ENCODE results near the gene SHISA7.
"Not testable (repeated sequence)": the region's sequence is repeated elsewhere in the genome, so short reads cannot be mapped to it uniquely, and the experiment has no call there.

The SHISA7 gene

DNA sequence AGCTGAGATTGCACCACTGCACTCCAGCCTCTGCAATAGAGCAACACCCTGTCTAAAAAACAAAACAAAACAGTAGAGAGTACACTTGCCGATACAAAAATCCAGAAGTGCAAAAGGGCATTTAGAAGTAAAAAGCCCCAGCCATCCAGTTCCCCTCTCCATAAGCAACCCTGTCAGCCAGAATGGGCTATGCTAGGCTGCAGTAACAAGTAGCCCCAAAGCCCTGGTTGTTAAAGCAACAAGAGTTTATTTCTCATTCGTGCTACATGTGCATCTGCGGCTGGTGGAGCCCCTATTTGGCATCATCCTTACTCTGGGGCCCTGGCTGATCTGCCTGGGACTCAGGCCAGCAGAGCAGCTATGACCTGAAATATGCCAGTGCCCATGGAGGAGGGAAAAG, 18.6 kb downstream of the SHISA7 start:
- TF ChIP-seq, protein P1, sequence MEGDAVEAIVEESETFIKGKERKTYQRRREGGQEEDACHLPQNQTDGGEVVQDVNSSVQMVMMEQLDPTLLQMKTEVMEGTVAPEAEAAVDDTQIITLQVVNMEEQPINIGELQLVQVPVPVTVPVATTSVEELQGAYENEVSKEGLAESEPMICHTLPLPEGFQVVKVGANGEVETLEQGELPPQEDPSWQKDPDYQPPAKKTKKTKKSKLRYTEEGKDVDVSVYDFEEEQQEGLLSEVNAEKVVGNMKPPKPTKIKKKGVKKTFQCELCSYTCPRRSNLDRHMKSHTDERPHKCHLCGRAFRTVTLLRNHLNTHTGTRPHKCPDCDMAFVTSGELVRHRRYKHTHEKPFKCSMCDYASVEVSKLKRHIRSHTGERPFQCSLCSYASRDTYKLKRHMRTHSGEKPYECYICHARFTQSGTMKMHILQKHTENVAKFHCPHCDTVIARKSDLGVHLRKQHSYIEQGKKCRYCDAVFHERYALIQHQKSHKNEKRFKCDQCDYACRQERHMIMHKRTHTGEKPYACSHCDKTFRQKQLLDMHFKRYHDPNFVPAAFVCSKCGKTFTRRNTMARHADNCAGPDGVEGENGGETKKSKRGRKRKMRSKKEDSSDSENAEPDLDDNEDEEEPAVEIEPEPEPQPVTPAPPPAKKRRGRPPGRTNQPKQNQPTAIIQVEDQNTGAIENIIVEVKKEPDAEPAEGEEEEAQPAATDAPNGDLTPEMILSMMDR (conservative IDR thresholded peaks at IDR 0.05; ENCODE audit: low read depth, low read length), result no peak
- no peak for DNase-seq (ENCODE audit: low read depth)
- no peak overlapping the region for H3K4me3 ChIP-seq (ENCODE audit: low read depth, low read length)

DNA sequence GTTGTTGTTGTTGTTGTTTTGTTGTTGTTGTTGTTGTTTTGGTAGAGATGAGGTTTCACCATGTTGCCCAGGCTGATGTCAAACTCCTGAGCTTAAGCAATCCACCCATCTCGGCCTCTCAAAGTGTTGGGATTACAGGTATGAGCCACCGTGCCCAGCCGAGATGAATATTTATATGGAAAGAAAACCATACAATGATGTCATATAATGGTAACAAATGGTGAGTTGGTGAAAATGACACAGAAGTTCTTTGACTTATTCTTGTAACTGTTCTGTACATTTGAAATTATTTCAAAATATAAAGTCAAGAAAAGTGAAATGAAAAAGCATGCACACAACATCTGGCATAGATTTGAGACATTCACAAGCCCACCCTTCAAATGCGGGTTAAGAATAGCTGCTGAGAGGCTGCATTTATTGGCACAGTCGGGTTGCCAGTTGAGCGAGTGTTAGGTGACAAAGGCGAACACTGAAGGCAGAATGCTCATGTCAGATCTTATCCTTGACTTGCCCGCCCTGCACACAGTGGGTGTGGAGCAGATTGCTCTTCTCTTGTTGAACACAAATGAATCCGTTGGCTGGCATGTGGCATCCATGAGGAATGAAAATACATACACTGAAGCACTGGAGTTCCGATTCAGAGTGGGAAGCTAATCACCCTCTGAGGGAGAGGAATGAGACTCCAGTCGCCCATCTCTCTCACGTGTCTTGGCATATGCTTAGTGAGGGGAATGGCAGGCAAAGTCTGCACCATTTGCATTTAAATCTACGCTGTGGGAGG, 19.7 kb downstream of the SHISA7 start:
- TF ChIP-seq, protein P1 (conservative IDR thresholded peaks at IDR 0.05; ENCODE audit: low read depth, low read length), result no peak
- no peak for DNase-seq (ENCODE audit: low read depth)
- H3K4me3 ChIP-seq (ENCODE audit: low read depth, low read length), result no peak overlapping the region

DNA sequence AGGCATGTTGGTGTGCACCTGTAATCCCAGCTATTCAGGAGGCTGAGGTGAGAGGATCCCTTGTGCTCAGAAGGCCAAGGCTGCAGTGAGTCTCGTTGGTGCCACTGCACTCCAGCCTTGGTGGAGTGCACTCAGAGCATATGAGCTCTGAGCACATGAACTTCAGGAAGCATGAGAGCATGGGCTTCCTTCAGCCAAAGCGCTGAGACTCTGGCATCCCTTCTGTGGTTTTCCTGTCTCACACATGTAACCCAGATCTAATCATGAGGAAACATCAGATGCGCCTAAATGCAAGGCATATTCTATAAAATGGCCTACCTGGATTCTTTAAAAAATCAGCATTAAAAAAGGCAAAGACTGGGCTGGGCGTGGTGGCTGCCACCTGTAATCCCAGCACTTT, 21.8 kb downstream of the SHISA7 start:
- not testable (repeated sequence) for H3K4me3 ChIP-seq (ENCODE audit: low read depth, low read length); DNase-seq (ENCODE audit: low read depth)

DNA sequence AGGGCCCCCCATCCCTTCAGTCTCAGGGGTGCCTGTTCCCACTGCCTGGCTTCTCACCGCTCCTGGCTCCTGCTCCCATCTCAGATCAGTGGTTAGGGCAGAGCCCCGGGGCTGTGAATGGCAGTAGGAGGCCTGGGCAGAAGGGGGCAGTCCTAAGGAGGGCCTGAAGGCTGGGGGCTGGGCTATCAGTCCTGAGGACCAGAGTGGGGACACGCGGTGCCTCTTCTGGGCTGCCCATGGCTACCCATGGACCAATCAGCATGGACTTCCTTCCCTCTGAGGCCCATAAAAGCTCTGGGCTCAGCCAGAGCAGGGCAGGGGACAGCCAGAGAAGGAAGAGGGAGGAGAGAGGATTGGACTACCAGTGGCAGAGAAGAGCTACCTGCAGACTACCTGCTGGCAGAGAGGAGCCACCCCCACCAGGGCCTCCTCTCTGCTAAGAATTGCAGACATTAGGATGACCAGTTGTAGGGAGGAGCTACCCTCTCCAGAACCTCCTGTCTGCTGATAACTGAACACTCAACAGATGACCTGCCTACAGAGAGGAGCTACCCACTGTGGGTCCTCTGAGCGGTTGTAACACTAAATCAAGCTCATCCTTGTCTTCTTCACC, 23.4 kb downstream of the SHISA7 start:
- no peak for DNase-seq (ENCODE audit: low read depth)
- TF ChIP-seq, protein P1 (conservative IDR thresholded peaks at IDR 0.05; ENCODE audit: low read depth, low read length), result no peak
- H3K4me3 ChIP-seq (ENCODE audit: low read depth, low read length), result no peak overlapping the region

DNA sequence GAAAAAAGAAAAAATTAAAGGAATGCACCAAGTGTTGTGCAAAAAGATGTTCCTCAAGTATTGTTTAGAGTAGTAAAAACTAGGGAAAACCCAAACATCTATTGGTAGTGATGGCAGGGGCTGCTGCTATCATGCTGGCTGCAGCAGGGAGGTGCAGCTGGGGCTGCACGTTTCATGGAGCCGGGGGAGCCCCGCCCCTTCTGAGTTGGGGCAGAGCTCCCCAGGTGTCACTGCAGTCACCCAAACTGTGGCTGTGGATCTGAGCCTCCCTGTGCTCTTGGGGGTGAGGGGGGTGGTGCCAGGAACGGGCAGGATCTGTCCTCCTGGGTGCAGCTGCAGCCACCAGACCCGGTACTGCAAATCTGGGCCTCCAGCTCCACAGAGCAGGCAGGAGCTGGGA, 24.0 kb downstream of the SHISA7 start:
- TF ChIP-seq, protein P1 (conservative IDR thresholded peaks at IDR 0.05; ENCODE audit: low read depth, low read length), result no peak
- no peak overlapping the region for H3K4me3 ChIP-seq (ENCODE audit: low read depth, low read length)
- no peak for DNase-seq (ENCODE audit: low read depth)

DNA sequence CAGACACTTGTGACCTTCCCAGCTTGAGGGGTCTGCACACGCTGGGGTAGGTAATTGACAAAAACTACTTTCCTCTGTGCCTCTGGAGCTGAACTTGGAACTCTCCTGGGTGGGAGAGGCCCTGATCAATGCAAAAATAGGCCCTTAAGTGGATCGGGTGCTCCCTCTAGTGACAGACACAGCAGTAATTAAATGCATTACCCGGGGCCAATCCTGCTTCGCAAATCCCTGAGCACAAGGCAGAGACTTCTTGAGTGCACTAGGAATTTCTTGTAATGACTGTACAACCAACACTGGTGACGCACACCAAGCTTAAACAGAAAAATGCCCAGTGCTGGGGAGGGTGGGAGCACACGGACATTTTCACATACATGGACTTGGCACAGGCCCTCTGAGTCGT, 24.9 kb downstream of the SHISA7 start:
- no peak overlapping the region for H3K4me3 ChIP-seq (ENCODE audit: low read depth, low read length)
- DNase-seq (ENCODE audit: low read depth), result peak; percentile 92
- TF ChIP-seq, protein P1 (conservative IDR thresholded peaks at IDR 0.05; ENCODE audit: low read depth, low read length), result peak; percentile 91

DNA sequence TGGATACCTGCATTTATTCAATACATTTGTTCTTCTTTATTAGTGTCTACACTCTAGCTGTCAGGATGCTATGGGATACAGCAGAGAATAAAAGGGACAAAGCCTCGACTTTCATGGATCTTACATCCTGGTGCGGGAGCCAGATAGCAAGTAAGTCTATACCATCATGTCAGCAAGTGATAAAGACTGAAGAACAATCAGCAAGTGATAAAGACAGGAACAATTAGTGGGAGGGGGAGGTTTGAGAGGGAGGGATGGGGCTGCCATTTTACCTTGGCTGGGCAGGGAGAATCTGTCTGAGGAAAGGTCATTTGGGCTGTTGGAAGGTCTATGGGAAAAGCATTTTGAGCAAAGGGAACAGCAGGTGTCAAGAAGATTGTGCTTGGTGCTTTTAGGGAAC, 32.9 kb downstream of the SHISA7 start:
- TF ChIP-seq, protein P1 (conservative IDR thresholded peaks at IDR 0.05; ENCODE audit: low read depth, low read length), result no peak
- no peak overlapping the region for H3K4me3 ChIP-seq (ENCODE audit: low read depth, low read length)
- no peak for DNase-seq (ENCODE audit: low read depth)

DNA sequence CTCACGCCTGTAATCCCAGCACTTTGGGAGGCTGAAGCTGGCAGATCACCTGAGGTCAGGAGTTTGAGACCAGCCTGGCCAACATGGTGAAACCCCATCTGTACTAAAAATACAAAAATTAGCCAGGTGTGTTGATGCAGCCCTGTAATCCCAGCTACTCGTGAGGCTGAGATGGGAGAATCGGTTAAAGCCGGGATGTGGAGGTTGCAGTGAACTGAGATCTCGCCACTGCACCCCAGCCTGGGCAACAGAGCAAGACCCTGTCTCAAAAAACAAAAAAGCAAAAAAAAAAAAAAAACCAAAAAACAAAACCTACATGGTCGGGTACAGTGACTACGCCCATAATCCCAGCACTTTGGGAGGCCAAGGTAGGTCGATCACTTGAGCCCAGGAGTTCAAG, 33.9 kb downstream of the SHISA7 start:
- not testable (repeated sequence) for H3K4me3 ChIP-seq (ENCODE audit: low read depth, low read length); DNase-seq (ENCODE audit: low read depth)

Data from choroid plexus epithelial cell (primary cell).